NCI-H2081 treated with DMSO at 0.1 percent for 48 hours (cell line): ENCODE measurements around the gene IGF2R.
"Not testable (repeated sequence)": the region's sequence is repeated elsewhere in the genome, so short reads cannot be mapped to it uniquely, and the experiment has no call there.

Source experiments
- DNase-seq: peaks from one replicate; lab custom pipeline; 2025; lab: John Stamatoyannopoulos, UW

The IGF2R gene

DNA sequence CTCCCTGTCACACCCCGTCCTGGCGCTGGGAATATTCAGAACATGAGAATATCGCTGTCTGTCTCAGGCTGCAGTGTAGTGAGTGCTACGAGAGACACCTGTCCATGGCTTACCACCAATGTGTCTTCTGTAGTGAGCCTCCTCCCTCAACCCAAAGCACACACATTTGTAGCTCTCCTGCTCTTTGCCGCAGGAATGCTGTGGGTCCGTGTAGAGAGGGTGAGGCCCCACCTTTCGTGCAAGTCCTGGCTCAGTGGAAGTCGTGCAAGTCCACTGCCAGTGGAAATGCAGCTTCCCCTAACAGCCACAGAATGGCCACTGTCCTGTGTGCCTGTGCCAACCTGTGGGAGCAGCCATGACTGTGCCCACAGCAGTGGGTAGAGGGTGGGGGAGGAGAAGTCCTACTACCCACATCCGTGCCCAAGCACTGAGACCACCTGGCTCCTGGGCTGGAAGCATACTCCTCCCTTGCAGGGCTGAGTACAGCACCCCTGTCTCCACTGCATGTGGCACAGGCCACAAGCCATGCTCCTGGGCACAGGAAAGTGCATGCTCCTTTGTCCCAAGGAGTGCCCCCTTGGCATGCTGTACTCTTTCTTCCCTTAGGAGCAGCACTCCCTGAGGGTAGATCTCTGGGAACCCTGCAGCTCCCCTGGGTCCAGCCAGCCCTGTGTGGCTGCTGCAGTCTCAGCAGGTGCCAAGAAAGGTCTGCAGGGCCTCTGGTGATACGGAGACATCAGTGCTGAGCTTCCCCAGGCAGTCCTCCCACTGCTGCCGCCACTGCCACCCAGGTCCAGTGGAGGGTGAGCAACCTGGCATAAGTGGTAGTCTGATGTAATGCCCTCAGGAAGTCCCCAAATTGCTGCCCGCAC lies 28.0 kb downstream of the IGF2R start:
- DNase-seq = no peak

DNA sequence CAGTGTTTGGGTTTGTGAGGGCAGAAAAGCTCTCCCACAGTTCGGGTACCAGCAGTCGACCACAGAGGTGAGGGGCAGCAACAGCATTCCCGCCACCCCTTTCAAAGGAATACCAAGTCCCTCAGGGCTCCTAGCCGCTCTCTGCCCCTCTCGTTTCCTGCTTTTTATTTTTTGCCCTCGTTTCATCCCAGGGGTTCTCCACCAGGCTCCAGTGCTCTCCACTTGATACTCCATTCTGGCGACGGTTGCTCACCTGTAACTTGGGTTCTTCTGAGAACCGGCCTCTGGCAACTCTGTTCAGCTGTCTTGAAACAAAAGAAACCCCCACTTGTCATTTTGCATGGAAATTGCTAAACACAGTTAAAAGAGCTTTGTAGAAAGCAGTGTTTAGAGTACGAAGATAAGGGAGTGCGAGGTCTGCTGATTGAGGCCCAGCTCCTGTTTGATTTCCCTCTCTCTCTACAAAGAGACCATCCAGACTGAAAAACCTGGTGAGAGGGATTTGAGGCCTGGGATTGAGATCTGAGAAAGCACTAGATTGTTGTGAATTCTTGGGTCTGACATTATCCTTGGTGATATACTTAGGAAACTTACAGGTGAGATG lies 28.7 kb downstream of the IGF2R start:
- DNase-seq = no peak

DNA sequence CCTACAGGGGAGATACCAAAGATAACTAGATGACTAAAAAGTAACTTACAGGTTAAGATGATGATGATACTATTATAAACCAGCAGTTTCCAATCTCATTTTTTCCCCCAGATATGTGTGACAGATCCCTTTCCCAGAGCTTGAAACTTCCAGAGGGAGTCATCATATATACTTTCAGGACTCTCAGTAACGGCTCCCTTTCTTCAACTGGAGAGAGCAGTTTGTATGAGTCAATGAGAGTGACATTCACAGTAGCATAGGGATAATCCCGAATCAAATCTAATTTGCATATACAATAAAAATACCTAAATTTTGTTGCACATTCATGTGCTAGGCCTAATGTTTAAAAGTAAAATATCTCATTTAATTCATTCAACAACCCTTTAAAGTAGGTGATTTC lies 29.7 kb downstream of the IGF2R start:
- no peak for DNase-seq

DNA sequence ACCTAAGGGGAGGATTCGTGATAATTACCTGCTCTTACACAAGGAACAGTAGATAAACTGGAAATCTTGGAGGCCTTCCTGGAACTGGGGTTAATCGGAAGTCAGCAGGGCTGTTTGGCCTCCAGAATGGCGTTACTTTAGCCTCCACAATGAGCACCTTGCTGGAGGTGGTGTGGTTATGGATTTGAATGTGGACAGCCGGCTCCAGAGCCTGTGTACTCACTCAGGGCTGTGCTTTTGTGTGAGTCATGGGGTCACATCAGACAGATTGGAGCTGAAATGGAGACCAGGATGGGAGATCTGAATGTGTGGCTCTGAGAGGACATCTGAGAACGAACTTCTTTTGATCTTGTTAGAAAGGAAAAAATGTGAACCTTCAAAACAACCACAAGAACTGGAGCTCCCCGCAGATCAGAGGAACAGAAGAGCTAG lies 30.4 kb downstream of the IGF2R start:
- no peak for DNase-seq

DNA sequence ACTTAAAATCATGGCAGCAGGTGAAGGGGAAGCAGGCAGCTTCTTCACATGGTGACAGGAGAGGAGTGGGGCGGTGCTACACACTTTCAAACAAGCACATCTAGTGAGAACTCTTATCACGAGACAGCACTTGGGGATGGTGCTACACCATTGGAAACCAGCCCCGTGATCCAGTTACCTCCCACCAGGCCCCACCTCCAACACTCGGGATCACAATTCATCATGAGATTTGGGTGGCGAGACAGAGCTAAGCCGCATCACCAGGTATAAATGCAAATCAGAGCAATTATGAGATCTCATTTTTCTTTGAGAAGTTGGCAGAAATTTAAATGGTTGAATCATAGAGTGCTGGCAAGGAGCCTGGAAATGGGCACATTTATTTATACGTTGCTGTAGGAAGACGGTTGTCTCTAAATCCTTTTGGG lies 31.4 kb downstream of the IGF2R start:
- no peak for DNase-seq

DNA sequence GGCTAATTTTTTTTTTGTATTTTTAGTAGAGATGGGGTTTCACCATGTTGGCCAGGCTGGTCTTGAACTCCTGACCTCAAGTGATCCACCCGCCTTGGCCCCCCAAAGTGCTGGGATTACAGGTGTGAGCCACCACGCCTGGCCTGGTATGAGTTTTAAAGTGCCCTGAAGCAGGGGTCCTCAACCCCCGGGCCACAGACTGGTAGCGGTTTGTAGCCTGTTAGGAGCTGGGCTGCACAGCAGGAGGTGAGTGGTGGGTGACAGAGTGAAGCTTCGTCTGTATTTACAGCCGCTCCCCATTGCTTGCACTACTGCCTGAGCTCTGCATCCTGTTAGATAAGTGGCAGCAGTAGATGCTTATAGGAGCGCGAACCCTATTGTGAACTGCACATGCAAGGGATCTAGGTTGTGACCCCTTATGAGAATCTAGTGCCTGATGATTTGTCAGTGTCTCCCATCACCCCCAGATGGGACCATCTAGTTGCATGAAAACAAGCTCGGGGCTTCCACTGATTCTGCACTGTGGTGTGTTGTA lies 32.1 kb downstream of the IGF2R start:
- not testable (repeated sequence) for DNase-seq

DNA sequence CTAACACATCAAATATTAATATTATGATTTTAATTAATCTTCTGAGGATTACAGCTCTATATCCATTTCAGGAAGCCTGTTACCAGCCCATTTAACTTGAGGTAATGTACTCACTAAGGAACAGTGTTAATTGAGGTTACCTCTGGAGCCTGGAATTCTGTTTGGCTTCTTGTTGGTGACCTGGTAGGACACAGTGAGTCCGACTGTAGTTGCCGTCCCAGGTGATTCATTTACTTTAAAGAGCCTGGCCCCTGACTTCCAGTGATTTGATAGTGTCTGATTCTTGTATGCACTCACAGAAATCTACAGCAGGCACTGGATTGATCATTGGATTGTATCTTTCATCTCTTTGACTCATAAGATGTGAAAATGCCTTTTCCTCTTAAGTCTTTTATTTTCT lies 34.0 kb downstream of the IGF2R start:
- DNase-seq = no peak

DNA sequence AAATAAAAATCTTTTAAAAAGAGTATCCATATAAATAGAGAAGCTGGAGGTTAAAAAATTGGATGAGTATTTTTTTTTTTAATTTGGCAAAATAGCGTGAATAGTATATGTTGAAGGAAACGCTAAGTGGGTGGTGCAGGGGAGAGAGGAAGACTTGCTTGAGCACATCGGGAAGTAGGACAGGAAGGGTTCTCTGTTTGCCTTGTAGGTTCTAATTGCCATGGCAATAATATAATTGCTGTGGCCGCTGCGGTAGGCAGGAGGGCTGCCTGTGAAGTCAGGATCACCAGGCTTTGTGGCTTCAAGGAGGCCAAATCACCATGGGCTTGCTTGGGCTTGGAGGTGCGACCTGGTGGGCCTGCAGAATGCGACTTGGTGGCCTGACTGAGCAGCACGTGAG lies 35.1 kb downstream of the IGF2R start:
- no peak for DNase-seq

DNA sequence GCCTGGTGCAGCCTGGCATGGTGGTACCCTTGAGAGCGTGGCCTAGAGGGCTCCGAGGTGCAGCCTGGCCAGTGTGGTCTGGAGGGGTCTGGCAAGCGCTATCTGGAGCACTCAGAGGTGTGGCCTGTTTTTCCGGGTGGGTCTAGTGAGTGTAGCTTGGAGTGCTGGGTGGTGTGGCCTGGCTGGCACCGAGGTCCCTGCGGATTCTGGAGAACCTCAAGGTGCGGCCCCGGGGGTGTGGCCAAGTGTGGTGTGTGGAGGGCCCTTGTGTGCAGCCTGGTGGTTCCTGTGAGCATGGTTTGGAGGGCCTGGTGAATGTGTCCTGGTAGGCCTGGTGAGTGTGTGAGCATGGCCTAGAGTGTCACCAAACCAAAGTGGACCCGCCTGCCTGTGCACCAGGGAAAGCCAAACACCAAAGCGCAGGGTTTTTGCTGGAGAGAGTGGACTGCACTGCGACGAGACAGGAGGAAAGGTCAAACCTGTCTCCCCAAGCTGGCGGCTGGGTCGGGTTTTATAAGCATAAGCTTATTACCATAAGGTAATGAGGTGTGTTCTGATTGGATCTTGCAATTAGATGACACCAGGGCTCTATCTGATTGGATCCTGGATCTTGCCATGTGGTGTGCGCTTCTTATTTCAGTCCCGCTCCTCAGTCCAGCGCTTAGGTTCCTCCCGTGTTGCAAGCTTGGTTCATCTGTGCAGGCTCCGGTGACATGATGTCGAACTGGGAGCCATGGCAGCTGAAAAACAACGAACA lies 35.7 kb downstream of the IGF2R start:
- no peak for DNase-seq

DNA sequence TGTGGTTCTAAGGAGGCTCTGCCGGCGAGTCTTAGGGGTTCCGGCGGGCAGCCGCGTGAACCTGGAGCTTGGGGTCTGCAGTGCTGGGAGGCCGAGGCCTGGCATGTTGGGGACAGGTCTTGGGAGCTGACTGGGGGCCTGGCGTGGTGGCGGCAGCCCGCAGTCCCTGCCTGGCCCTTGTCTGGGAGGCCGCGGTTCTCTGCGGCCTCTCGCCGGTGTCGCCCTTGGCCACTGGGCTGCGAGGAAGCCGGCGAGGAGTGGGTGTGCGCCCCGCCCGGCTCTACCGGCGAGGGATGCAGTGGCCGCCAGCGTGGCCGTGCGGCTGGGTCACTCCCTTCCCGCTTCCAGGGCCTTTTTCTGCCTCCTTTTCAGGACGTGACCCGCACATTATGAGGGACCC lies 36.3 kb downstream of the IGF2R start:
- DNase-seq = no peak

DNA sequence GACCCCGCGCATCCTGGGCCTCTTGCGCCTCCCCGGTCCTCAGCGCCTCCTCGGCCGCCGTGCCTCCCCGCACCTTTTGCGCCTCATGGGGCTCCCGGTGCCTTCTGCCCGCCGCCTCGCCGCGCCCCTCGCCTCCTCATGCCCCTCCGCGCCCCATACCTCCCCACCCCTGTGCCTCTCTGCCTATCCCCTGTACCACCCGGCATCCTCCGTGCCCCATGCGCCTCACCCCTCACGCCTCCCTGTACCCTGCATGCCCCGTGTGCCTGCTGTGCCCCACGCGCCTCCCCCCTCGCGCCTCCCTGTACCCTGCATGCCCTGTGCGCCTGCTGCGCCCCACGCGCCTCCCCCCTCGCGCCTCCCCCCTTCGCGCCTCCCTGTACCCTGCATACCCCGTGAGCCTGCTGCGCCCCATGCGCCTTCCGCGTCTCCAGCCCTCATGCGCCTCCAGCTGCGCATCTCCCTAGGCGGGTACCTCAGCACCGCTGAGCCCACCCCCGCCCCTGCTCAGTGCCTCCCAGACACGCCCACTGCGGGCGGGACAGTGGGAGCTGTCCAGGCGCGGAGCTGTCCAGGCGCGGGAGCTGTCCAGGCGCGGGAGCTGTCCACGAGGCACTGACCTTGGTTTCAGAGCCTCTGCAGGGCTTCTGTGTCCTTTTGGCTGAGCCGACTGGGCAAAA lies 37.1 kb downstream of the IGF2R start:
- DNase-seq = no peak

DNA sequence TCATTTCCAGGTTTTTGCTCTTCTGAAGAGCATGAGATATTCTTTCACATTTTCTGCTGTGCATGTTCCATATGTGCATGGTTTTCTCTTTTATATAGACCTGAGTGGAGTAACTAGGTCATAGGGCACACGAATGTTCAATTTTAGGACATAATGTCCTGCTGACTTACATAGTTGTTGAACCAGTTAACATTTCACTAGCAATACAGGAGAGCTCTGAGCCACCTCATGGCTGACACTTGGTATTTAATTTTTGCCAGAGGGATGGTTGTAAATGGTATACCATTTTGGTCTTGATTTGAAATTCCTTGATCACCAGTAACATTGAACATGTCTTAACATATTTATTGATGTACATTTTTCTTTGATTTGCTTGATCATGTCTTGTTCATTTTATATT lies 38.3 kb downstream of the IGF2R start:
- no peak for DNase-seq

DNA sequence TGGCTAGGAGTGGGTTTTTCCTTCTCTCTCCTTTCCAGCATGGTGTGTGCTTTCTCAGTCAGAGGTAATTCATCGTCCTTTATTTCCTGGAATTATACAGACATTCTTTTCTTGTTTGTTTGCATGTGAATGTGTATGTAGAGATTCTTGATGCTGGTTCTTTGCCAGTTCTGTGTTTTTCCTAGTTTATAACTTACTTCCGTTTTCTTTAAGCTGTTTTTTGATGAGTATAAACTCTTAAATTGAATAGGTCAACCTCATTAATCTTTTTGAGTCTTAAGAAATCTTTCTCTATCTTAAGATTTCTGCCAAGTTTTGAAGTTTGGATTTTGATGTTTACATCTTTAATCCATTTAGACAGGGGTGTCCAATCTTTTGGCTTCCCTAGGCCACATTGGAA lies 38.7 kb downstream of the IGF2R start:
- no peak for DNase-seq

DNA sequence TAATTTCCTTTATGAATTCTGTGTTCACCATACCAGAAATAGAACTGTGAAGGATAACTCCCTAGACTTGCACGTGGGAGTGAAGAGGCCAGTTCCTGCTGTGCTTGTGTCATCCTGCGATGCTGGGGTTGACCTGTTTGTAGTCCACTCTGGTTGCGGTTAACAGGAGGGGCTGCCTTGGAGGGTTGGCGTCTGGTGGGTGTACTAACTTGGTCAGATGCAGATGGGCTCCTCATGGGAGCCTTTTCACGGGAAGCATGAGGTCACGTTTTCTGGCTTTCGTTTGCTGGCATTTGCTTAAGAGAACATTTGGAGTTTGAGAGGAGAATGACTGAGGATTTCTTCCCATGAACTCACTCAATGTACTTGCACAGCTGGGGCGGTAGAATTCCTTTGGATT lies 41.2 kb downstream of the IGF2R start:
- no peak for DNase-seq

DNA sequence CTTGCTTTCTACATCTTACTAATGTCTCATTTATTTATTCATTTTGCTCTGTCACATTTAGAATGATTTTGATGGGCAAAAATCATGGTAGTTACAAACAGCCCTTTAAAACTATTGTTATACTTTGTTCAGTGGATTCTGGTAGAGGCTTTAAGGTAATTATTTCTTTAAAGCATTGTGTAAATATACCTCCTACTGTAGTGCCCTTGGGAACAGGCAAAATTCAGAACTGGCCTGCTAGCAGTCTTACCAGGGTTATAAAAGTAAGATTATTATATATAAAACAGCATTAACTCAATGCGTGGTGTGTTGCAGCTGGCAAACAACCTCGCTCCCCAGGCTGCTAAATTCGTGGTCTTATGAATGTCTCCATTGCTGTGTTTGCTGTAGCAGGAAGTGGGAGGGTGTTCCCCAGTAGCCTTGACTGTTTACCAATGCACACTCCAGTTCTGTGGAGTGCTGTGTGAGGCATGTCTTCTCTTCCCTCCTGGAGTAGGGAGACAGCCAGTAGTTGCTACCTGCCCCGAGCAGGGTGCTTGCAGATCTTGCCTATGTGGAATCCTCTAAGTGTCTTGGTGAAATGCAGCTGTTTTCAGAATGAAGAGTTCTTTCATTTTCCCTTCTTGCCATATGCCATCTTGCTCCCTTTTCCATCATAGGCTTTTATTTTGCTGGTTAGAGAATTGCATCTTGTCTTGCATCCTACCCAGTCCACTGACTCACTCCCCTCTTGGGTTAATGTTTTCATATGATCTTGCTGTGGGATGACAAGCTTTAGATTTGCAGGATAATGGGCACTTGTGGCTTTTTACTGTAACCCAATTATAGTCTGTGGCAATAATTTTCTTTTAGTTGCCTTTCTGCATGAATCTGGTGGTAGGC lies 45.3 kb downstream of the IGF2R start:
- no peak for DNase-seq

DNA sequence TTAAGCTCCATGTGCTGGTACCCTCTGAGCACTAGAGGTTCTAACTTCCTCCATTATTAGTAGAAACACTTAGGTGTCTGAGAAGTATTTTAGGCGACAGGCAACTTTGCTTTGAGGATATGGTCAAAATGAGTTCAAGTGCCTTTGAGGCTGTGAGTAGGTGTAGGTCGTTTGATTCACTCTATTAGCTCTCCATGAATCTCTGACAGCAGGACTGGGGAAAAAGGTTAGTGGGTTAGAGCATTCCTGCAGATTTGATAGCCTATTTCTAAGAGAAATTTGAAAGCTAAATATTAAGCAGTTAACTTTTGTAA lies 45.9 kb downstream of the IGF2R start:
- no peak for DNase-seq

DNA sequence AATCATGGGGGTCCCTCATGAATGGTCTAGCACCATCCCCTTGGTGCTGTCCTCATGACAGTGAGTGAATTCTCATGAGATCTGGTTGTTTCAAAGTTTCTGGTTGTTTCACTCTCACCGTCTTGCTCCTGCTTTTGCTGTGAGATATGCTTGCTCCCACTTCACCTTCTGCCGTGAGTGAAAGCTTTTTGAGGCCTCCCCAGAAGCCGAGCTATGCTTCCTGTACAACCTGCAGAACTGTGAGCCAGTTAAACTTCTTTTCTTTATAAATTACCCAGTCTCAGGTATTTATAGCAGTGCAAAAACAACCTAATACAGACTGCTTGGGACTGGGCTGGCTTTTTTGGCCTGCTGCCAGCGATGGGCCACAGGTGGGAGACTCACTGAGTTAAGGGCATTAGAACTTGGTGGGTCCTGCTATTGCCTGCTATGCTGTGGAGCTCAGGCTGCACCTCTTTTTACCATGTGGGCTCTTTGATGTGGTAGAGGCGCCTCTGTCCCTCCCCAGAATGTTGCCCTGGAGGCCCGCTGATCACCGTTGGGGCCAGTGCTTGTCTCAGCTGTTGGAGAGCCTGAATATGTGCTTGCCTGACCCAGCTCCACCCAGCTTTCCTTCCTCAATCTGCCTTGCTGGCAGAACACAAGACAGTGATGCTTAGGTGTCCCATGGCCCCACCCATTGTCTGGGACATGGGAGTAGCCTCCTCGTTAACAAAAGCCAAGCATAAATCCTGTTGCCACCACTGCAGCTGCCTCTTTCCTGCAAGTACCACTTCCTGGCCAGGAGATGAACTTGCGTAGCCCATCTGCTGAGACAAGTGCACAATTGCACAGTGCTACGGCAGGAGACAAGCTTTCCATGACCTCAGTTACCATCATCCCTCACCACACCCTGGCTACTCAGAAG lies 47.1 kb downstream of the IGF2R start:
- no peak for DNase-seq

DNA sequence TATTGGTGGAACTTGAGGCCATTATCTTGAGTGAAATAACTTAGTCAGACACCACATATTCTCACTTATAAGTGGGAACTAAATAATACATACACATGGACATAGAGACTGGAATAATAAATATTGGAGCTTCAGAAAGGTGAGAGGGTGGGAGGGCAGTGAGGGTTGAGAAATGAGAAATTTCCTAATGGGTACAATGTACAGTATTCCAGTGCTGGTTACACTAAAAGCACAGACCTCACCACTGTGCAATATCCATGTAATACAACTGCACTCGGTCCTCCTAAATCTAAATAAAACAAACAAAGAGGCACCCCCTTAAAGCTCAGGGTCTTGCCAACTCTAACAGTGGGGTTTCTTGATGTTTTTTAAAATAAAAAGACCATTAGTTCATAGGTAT lies 53.2 kb downstream of the IGF2R start:
- DNase-seq = no peak

DNA sequence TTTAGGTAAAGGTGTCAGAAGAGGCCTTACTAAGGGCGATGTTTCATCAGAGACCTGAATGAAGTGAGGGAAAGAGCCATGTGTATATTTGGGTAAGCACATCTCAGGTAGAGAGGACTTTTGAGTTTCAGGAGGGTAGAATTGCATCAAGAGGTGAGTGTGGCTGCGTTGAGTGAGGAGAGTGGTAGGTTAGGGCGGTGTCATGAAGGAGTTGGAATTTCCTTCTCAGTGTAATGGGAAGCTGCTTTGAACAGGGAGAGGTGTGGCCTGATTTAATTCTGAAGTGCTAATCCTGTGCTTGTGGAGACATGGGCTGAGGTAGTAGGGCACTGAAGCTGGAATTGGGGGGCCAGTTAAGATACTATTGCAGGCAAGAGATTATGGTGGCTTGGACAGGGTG lies 53.9 kb downstream of the IGF2R start:
- DNase-seq = no peak

DNA sequence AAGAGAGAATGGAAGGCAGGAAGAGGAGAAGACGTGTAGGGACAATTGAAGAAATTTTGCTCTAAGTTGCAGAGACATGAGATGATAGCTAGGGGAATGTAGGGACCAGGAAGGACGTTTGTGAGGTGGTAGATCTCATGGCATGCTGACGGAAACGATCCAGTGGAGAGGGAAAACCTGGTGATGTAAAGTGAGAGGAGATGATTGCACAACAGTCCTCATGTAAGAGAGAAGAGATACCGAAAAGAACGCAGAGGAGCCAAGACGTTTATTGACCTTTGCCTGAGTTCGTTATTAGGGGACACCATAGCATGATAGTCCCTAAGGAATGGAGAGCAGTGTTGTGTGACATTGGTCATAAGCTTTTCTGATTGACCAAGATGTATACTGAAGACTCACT lies 55.3 kb downstream of the IGF2R start:
- no peak for DNase-seq
